ENCODE measurements around the gene ABCE1. TPM values are rescaled to one million over a fixed set of nuclear protein-coding genes. Genes with fewer than 3 reads are reported as not detected.

ABCE1 gene
- total and polyA plus RNA-seq, 2 donors (not counting 1 experiment from before 2014, with no cell fraction given) = 76.8 to 84.8 TPM

DNA sequence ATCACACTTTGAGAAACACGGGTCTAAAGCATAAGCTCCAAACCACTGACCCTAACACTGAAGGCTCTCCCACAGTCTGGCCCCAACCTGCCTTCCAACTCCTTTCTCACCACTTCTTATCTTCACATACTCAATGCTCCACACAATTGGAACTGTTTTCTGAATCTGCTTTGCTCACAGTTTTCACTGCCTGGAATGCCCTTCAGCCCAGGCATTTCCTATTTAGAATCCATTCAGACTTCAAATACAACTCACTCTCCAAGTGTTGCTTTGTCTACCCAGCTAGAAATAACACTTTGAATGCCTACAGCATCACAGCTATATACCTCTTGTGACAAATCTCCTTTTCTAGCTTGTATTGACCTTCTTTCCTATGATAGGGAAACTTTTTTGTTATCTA lies 72.1 kb downstream of the ABCE1 start:
- no peak for TF ChIP-seq EZH2 (IDR thresholded peaks at IDR 0.05; ENCODE audit: low read length, missing control alignments)
- Histone ChIP-seq H4K20me1 (ENCODE audit: control insufficient read depth, extremely low read depth, insufficient read depth, low read length) (no peaks in the 10 kb centered on the region), H3K27ac (ENCODE audit: insufficient read depth, low read length) (no peak overlapping the region), H3K27me3 (ENCODE audit: control insufficient read depth, insufficient read depth, low read length) (no peaks in the 10 kb centered on the region), H3K9ac (ENCODE audit: insufficient read depth, low read length) (no peak overlapping the region), H3K4me3 (replicated peaks in 1 of 4; ENCODE audit: control extremely low read depth in 1 of 4, insufficient read depth in 1 of 4, low read depth in 3 of 4, low read length in 4 of 4) (no peak overlapping the region), H3K9me3 (ENCODE audit: control insufficient read depth, insufficient read depth, low read depth, low read length) (no peaks in the 10 kb centered on the region), H3K36me3 (ENCODE audit: control insufficient read depth, insufficient read depth, low read length) (peaks cover 2% of the 10 kb centered on the region), H3K4me2 (ENCODE audit: extremely low read depth, insufficient read depth, low read length) (no peak overlapping the region), H3K4me1 (ENCODE audit: control insufficient read depth, extremely low read depth, insufficient read depth, low read length) (no peaks in the 10 kb centered on the region), H2AFZ (ENCODE audit: low read length) (no peak overlapping the region), H3K79me2 (ENCODE audit: control insufficient read depth, insufficient read depth, low read length) (peaks cover 25% of the 10 kb centered on the region)
- peak in 1 of 2 donors; percentile 42 for DNase-seq (ENCODE audit: low read depth in 2 of 2)

GRCh38 chr4:145171911-145172310 lies 73.8 kb downstream of the ABCE1 start:
- H3K4me1 ChIP-seq (ENCODE audit: control insufficient read depth, extremely low read depth, insufficient read depth, low read length) = no peaks in the 10 kb centered on the region
- no peaks in the 10 kb centered on the region for H3K9me3 ChIP-seq (ENCODE audit: control insufficient read depth, insufficient read depth, low read depth, low read length)
- H3K79me2 ChIP-seq (ENCODE audit: control insufficient read depth, insufficient read depth, low read length) = peaks cover 42% of the 10 kb centered on the region
- H3K4me3 ChIP-seq (replicated peaks in 1 of 4; ENCODE audit: control extremely low read depth in 1 of 4, insufficient read depth in 1 of 4, low read depth in 3 of 4, low read length in 4 of 4) = no peak overlapping the region
- no peak for TF ChIP-seq CTCF (conservative IDR thresholded peaks at IDR 0.05 in 1 of 2, IDR thresholded peaks at IDR 0.05 in 1 of 2; ENCODE audit: low read depth in 1 of 2, low read length in 2 of 2)
- TF ChIP-seq EZH2 (IDR thresholded peaks at IDR 0.05; ENCODE audit: low read length, missing control alignments) = no peak
- no peak for DNase-seq (ENCODE audit: low read depth in 2 of 2)
- H3K36me3 ChIP-seq (ENCODE audit: control insufficient read depth, insufficient read depth, low read length) = peaks cover 2% of the 10 kb centered on the region
- H3K27me3 ChIP-seq (ENCODE audit: control insufficient read depth, insufficient read depth, low read length) = no peaks in the 10 kb centered on the region
- no peak overlapping the region for H3K9ac ChIP-seq (ENCODE audit: insufficient read depth, low read length)
- H3K27ac ChIP-seq (ENCODE audit: insufficient read depth, low read length) = no peak overlapping the region
- no peak overlapping the region for H3K4me2 ChIP-seq (ENCODE audit: extremely low read depth, insufficient read depth, low read length)
- H2AFZ ChIP-seq (ENCODE audit: low read length) = no peak overlapping the region
- no peaks in the 10 kb centered on the region for H4K20me1 ChIP-seq (ENCODE audit: control insufficient read depth, extremely low read depth, insufficient read depth, low read length)

GRCh38 chr4:145176641-145177432 lies 78.7 kb downstream of the ABCE1 start:
- Histone ChIP-seq H3K4me1 (ENCODE audit: control insufficient read depth, extremely low read depth, insufficient read depth, low read length) (no peaks in the 10 kb centered on the region), H3K4me3 (replicated peaks in 1 of 4; ENCODE audit: control extremely low read depth in 1 of 4, insufficient read depth in 1 of 4, low read depth in 3 of 4, low read length in 4 of 4) (peak overlapping the region; percentile 73 to 92 (median 85)), H2AFZ (ENCODE audit: low read length) (no peak overlapping the region), H3K27me3 (ENCODE audit: control insufficient read depth, insufficient read depth, low read length) (no peaks in the 10 kb centered on the region), H4K20me1 (ENCODE audit: control insufficient read depth, extremely low read depth, insufficient read depth, low read length) (no peaks in the 10 kb centered on the region), H3K36me3 (ENCODE audit: control insufficient read depth, insufficient read depth, low read length) (peaks cover 1% of the 10 kb centered on the region), H3K4me2 (ENCODE audit: extremely low read depth, insufficient read depth, low read length) (peak overlapping the region; percentile 97), H3K79me2 (ENCODE audit: control insufficient read depth, insufficient read depth, low read length) (peaks cover 65% of the 10 kb centered on the region), H3K9ac (ENCODE audit: insufficient read depth, low read length) (no peak overlapping the region), H3K9me3 (ENCODE audit: control insufficient read depth, insufficient read depth, low read depth, low read length) (no peaks in the 10 kb centered on the region), H3K27ac (ENCODE audit: insufficient read depth, low read length) (peak overlapping the region; percentile 83)
- TF ChIP-seq EZH2 (IDR thresholded peaks at IDR 0.05; ENCODE audit: low read length, missing control alignments) (no peak), CTCF (conservative IDR thresholded peaks at IDR 0.05 in 1 of 2, IDR thresholded peaks at IDR 0.05 in 1 of 2; ENCODE audit: low read depth in 1 of 2, low read length in 2 of 2) (no peak)
- DNase-seq (ENCODE audit: low read depth in 2 of 2) = no peak

Data from fibroblast of lung (primary cell).